Stomach (tissue), 9 donors: Measurements from ENCODE around the gene RIN3. TPM values are rescaled to one million over a fixed set of nuclear protein-coding genes. Genes with fewer than 3 reads are reported as not detected.

Source experiments
- DNase-seq, 2 donors: peaks; one replicate each; pipeline versions ENCODE4 v3.0.0 to v3.0.0-alpha.2; 2013 to 2019
- H3K27ac ChIP-seq, 5 donors: fragments of 200-600 bp in 4 of 5; sonication (generic) in 4 of 5; one replicate each; pipeline ENCODE4 v1.5.1; 2013 to 2019; ENCODE audit warnings: mild to moderate bottlenecking in 1 of 5, moderate library complexity in 1 of 5
- H3K27me3 ChIP-seq, 3 donors: fragments of 200-600 bp; sonication (generic); one replicate each; pipeline ENCODE4 v1.5.1; 2017 to 2019; ENCODE audit warnings: mixed run types in 1 of 3
- H3K36me3 ChIP-seq, 4 donors: fragments of 200-600 bp; sonication (generic); 1 replicate in 3 of 4; 2 replicates in 1 of 4; pipeline ENCODE4 v1.5.1; 2016 to 2019
- H3K4me1 ChIP-seq, 4 donors: fragments of 200-600 bp; sonication (generic); one replicate each; pipeline ENCODE4 v1.5.1; 2016 to 2019
- H3K4me3 ChIP-seq, 4 donors: fragments of 200-600 bp; sonication (generic) in 3 of 4; one replicate each; pipeline ENCODE4 v1.5.1; 2016 to 2019; ENCODE audit warnings: mild to moderate bottlenecking in 1 of 4
- H3K9me3 ChIP-seq, 4 donors: fragments of 200-600 bp; sonication (generic); one replicate each; pipeline ENCODE4 v1.5.1; 2016 to 2019
- EP300 ChIP-seq: sonication (generic); formaldehyde crosslinking; IDR thresholded peaks from one replicate; pipeline ENCODE4 v1.6.1; 2017; ENCODE audit warnings: antibody characterized with exemption
- POLR2A ChIP-seq, 4 donors: fragments of 450-650 bp; IDR thresholded peaks; one replicate each; pipeline ENCODE4 v1.6.1; 2016; ENCODE audit warnings: antibody characterized with exemption in 4 of 4, control low read depth in 2 of 4, mild to moderate bottlenecking in 1 of 4, moderate library complexity in 1 of 4
- POLR2AphosphoS5 ChIP-seq, 3 donors: sonication (generic); formaldehyde crosslinking; IDR thresholded peaks; one replicate each; pipeline ENCODE4 v1.6.1; 2016; ENCODE audit warnings: antibody characterized with exemption in 3 of 3
- WGBS, 5 donors: extraction: QIAGEN DNeasy Blood & Tissue Kit in 3 of 5; methylation state at CpG; one replicate each; pipeline versions ENCODE4 v1.1.5 to v1.1.7; 2013 to 2018; 5-methylcytosine and 5-hydroxymethylcytosine counted together
- intact Hi-C: fragments of 100-400 bp; cut with DNase I; formaldehyde crosslinking; loops from one replicate; pipeline ENCODE4 v1.15.1; 2023; ENCODE audit warnings: low total_unique reads
- polyA plus RNA-seq, 3 donors: library from polyadenylated mRNA; stranded (reverse); fragments of 200-250 nt; gene quantifications; one replicate each; pipeline ENCODE4 v1.2.3, GENCODE V29; 2013
- total RNA-seq, 5 donors: library from RNA; depleted of rRNA; stranded (reverse); fragments of >200 nt; gene quantifications; one replicate each; pipeline versions ENCODE4 v1.1.0 to v1.2.3, GENCODE V29; 2014 to 2016
- TF ChIP-seq, protein P1 (sequence below), 7 experiments: fragments of 450-650 bp in 4 of 7; fragments of 200-600 bp in 3 of 7; sonication (generic) in 3 of 7; IDR thresholded peaks; one replicate each; pipeline ENCODE4 v1.5.1; 2016 to 2019; ENCODE audit warnings: antibody characterized with exemption in 7 of 7, control low read depth in 2 of 7, mild to moderate bottlenecking in 1 of 7
- donor health status: healthy with polysubstance abuse.
- donor health status: Bipolar disorder and iron deficiency.
- donor health status: healthy.

The RIN3 gene
- total and polyA plus RNA-seq, 8 donors = 5.0 to 47.8 (median 8.0) TPM

GRCh38 chr14:92644171-92644969 is 130.8 kb downstream of the RIN3 start:
- H3K27ac ChIP-seq = peak overlapping the region in 2 of 5 donors; percentile 33 to 90
- intact Hi-C loops = no loop called here
- 64 to 71% (median 67%) methylated on average over 8 to 9 of the region's 9 CpGs for WGBS, 5 donors

GRCh38 chr14:92644970-92645515 is 131.5 kb downstream of the RIN3 start:
- Histone ChIP-seq H3K9me3 (peaks cover 0 to 9% (median 4%) of the 10 kb centered on the region in 4 donors), H3K36me3 (peaks cover 0 to 33% (median 14%) of the 10 kb centered on the region in 4 donors), H3K4me1 (peaks cover 0 to 54% (median 25%) of the 10 kb centered on the region in 4 donors), H3K27ac (peak overlapping the region in 3 of 5 donors; percentile 84 to 90 (median 85)), H3K27me3 (no peaks in the 10 kb centered on the region), H3K4me3 (no peak overlapping the region)
- TF ChIP-seq EP300 = no peak
- intact Hi-C loops = no loop called here
- no peak for DNase-seq
- WGBS, 5 donors = 84 to 96% (median 91%) methylated on average over 9 of the region's 9 CpGs

More at GRCh38 chr14:92644171-92644969, 130.8 kb downstream of the RIN3 start:
- no peak for DNase-seq
- H3K4me3 ChIP-seq = no peak overlapping the region
- peaks cover 0 to 33% (median 14%) of the 10 kb centered on the region in 4 donors for H3K36me3 ChIP-seq
- H3K9me3 ChIP-seq = peaks cover 0 to 9% (median 4%) of the 10 kb centered on the region in 4 donors
- H3K4me1 ChIP-seq = peaks cover 0 to 48% (median 21%) of the 10 kb centered on the region in 4 donors
- H3K27me3 ChIP-seq = no peaks in the 10 kb centered on the region
- TF ChIP-seq, protein P1, sequence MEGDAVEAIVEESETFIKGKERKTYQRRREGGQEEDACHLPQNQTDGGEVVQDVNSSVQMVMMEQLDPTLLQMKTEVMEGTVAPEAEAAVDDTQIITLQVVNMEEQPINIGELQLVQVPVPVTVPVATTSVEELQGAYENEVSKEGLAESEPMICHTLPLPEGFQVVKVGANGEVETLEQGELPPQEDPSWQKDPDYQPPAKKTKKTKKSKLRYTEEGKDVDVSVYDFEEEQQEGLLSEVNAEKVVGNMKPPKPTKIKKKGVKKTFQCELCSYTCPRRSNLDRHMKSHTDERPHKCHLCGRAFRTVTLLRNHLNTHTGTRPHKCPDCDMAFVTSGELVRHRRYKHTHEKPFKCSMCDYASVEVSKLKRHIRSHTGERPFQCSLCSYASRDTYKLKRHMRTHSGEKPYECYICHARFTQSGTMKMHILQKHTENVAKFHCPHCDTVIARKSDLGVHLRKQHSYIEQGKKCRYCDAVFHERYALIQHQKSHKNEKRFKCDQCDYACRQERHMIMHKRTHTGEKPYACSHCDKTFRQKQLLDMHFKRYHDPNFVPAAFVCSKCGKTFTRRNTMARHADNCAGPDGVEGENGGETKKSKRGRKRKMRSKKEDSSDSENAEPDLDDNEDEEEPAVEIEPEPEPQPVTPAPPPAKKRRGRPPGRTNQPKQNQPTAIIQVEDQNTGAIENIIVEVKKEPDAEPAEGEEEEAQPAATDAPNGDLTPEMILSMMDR (IDR thresholded peaks at IDR 0.05) = no peak
- TF ChIP-seq POLR2A (IDR thresholded peaks at IDR 0.05) (no peak), EP300 (no peak), POLR2AphosphoS5 (IDR thresholded peaks at IDR 0.05) (no peak)

DNA sequence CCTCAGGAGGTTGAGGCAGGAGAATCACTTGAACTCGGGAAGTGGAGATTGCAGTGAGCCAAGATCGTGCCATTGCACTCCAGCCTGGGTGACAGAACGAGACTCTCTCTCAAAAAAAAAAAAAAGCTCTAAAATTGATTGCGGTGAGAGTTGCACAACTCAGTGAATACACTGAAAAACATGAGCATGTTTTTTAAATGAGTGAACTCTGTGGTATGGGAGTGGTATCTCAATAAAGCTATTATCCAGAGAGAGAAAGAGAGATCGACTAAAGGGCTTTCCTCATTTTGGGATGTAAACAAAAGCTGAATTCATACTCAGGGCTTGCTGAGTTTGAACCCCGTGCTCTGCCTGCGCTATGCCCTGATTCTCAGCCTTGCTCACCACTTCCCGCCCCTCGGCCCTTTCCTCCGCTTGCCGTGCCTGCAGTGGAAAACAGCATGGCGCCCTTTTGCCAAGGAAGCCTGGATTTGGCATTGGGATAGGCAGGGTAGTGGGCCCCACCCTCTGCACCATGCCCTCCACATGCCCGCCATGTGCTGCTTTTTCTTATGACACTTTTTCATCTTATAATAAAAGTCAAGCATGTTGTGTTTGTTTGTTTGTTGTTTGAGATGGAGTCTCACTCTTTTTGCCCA is 132.4 kb downstream of the RIN3 start:
- no peak for DNase-seq
- no peaks in the 10 kb centered on the region for H3K27me3 ChIP-seq
- H3K4me1 ChIP-seq = peaks cover 0 to 62% (median 29%) of the 10 kb centered on the region in 4 donors
- H3K9me3 ChIP-seq = peaks cover 0 to 9% (median 4%) of the 10 kb centered on the region in 4 donors
- TF ChIP-seq EP300 (no peak), POLR2AphosphoS5 (IDR thresholded peaks at IDR 0.05) (no peak), POLR2A (IDR thresholded peaks at IDR 0.05) (no peak)
- TF ChIP-seq, protein P1 (IDR thresholded peaks at IDR 0.05) = no peak
- no peak overlapping the region for H3K4me3 ChIP-seq
- H3K27ac ChIP-seq = peak overlapping the region; percentile 9 to 90 (median 84)
- peaks cover 0 to 33% (median 14%) of the 10 kb centered on the region in 4 donors for H3K36me3 ChIP-seq
- intact Hi-C loops = no loop called here
- 85 to 93% (median 90%) methylated on average over 13 of the region's 13 CpGs for WGBS, 5 donors

GRCh38 chr14:92646952-92647796 is 133.6 kb downstream of the RIN3 start:
- peak in 1 of 2 donors; percentile 69 for DNase-seq
- peaks cover 0 to 9% (median 4%) of the 10 kb centered on the region in 4 donors for H3K9me3 ChIP-seq
- H3K27ac ChIP-seq = peak overlapping the region in 4 of 5 donors; percentile 82 to 90 (median 84)
- H3K4me1 ChIP-seq = peaks cover 0 to 63% (median 29%) of the 10 kb centered on the region in 4 donors
- TF ChIP-seq EP300 (peak; percentile 80), POLR2AphosphoS5 (IDR thresholded peaks at IDR 0.05) (peak; percentile 5 to 67 (median 58)), POLR2A (IDR thresholded peaks at IDR 0.05) (no peak)
- H3K27me3 ChIP-seq = no peaks in the 10 kb centered on the region
- H3K4me3 ChIP-seq = no peak overlapping the region
- WGBS, 5 donors = 67 to 78% (median 73%) methylated on average over 9 of the region's 9 CpGs
- intact Hi-C loops = no loop called here
- peaks cover 0 to 30% (median 13%) of the 10 kb centered on the region in 4 donors for H3K36me3 ChIP-seq
